Heart left ventricle (tissue), 16 donors: ENCODE results near the gene ZNF598. TPM values are rescaled to one million over a fixed set of nuclear protein-coding genes. Genes with fewer than 3 reads are reported as not detected.

Source experiments
- ATAC-seq, 4 donors: fragments of 200-7000 bp; cut with Tn5 transposase; one replicate each; pipeline ENCODE4 v1.9.1; 2020 to 2022; ENCODE audit warnings: moderate library complexity in 4 of 4, mild to moderate bottlenecking in 3 of 4, moderate number of reproducible peaks in 1 of 4
- DNase-seq, 5 donors: peaks; one replicate each; pipeline ENCODE4 v3.0.0-alpha.2; 2020
- H3K27ac ChIP-seq, 12 donors: fragments of 200-600 bp; sonication (generic) in 4 of 12; one replicate each; pipeline versions ENCODE4 v1.5.0 to v1.8.0; 2016 to 2022; ENCODE audit warnings: mild to moderate bottlenecking in 2 of 12
- H3K27me3 ChIP-seq, 9 donors: fragments of 200-600 bp; sonication (generic) in 2 of 9; one replicate each; pipeline versions ENCODE4 v1.5.1 to v1.8.0; 2016 to 2022; ENCODE audit warnings: mild to moderate bottlenecking in 3 of 9
- H3K36me3 ChIP-seq, 9 donors: fragments of 200-600 bp; sonication (generic) in 2 of 9; one replicate each; pipeline versions ENCODE4 v1.5.0 to v1.8.0; 2018 to 2022; ENCODE audit warnings: mild to moderate bottlenecking in 2 of 9
- H3K4me1 ChIP-seq, 12 donors: fragments of 200-600 bp; sonication (generic) in 4 of 12; one replicate each; pipeline versions ENCODE4 v1.5.0 to v1.8.0; 2016 to 2022; ENCODE audit warnings: mild to moderate bottlenecking in 3 of 12
- H3K4me3 ChIP-seq, 12 donors: fragments of 200-600 bp; sonication (generic) in 4 of 12; one replicate each; pipeline versions ENCODE4 v1.5.0 to v1.8.0; 2017 to 2022; ENCODE audit warnings: mild to moderate bottlenecking in 9 of 12, moderate library complexity in 4 of 12
- H3K9me3 ChIP-seq, 12 donors: fragments of 200-600 bp; sonication (generic) in 4 of 12; one replicate each; pipeline versions ENCODE4 v1.5.0 to v1.8.0; 2016 to 2022; ENCODE audit warnings: mild to moderate bottlenecking in 1 of 12
- POLR2A ChIP-seq, 2 donors: fragments of 450-650 bp; IDR thresholded peaks; one replicate each; pipeline ENCODE4 v1.6.1; 2017; ENCODE audit warnings: antibody characterized with exemption in 2 of 2, mild to moderate bottlenecking in 2 of 2, moderate library complexity in 2 of 2
- WGBS, 4 donors: extraction: QIAGEN DNeasy Blood & Tissue Kit in 2 of 4; methylation state at CpG; one replicate each; pipeline versions ENCODE4 v1.1.5 to v1.1.7; 2013 to 2018; 5-methylcytosine and 5-hydroxymethylcytosine counted together
- intact Hi-C, 10 donors: fragments of 100-400 bp; cut with DNase I; formaldehyde crosslinking; loops; one replicate each; pipeline versions ENCODE4 v1.11.1 to v1.14.2; 2022
- polyA plus RNA-seq, 2 donors: library from polyadenylated mRNA; stranded (reverse); fragments of 200-250 nt; gene quantifications; one replicate each; pipeline ENCODE4 v1.2.3, GENCODE V29; 2013
- total RNA-seq, 9 donors: library from RNA; depleted of rRNA in 2 of 9; stranded (reverse); fragments of >200 nt in 2 of 9; fragmentation: NEBNext Ultra II Directional in 3 of 9; extraction: Animal tissue kit (Norgen Biotek cat#: 25700) in 3 of 9; gene quantifications; one replicate each; pipeline versions ENCODE4 v1.1.0 to v1.2.4, GENCODE V29; 2016 to 2023
- TF ChIP-seq, protein P1 (sequence below), 12 donors: fragments of 200-600 bp; sonication (generic) in 4 of 12; IDR thresholded peaks; one replicate each; pipeline versions ENCODE4 v1.5.0 to v1.8.0; 2018 to 2022; ENCODE audit warnings: antibody characterized with exemption in 12 of 12, mild to moderate bottlenecking in 5 of 12
- donor health status: ischemic (EF 13 %, LVEDD 7.1; RV severe dilation, severe dysfunction).
- donor health status: healthy with polysubstance abuse.
- donor health status: DM: no; HTN: yes; CAD: no.
- donor health status: DM: no; HTN: no; CAD: no.
- donor health status: ischemic (EF 25% LVEDD 6.9; RV normal size, moderate dysfunction).
- donor health status: ischemic (EF 25% LVEDD 5.7; RV mildly dilated, moderate dysfunction).
- donor health status: healthy.
- donor health status: DM: yes; HTN: yes; CAD: no.
- donor health status: ischemic (EF 35%, LVEDD 5.7; RV mildly dilated, moderate dysfunction).
- donor health status: nonischemic (EF 11% LVEDD 7.7; RV severe dilation, severe dysfunction).
- donor health status: DM: yes; HTN: yes; CAD: no.
- donor health status: PGD.
- donor health status: ischemic (EF 29% LVEDD 5.4; RV normal size, mild dysfunction).
- donor health status: nonischemic (EF 23%, LVEDD 6.1; RV moderate dilation, normal function).

The ZNF598 gene
- total and polyA plus RNA-seq, 11 donors: 9.4 to 47.4 (median 17.0) TPM

DNA sequence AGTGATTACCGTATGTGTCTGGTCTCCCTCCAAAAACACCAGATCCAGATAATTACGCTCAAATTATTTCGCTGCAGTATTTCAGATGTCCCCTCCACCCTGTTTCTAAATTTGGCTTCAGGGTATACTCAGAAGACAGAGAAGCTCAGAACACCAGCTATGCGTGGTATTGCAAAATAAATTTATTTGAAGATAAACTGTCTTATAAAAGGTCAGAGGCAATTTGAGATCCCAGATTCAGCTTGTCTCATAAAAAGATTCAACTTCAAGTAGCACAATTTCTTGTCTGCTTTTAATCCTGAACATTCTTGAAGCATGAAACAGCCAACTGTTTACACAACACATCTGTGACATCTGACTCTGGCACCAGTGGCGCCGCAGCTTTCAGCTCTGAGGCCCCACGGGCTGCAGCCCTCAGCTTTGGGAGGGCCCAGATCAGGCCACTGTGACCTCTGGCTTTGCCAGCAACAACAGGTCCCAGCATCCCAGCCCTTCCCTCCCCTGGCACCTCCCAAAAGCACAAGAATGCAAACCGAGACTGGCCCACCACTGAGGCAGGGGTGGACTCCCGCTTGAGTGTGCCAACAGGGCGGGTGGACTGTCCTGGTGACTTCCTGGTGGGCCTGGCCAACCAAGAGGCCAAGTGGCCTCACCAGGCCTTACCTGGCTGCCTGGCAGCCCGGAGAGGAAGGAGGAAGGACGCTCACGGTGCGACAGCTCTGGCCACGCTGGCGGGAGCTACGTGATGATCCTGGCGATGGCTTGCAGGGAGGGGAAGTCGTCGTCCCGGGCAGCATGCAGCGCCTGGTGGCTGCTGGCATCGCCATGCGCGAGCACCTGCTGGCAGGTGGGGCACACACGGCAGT is 11.9 kb downstream of the ZNF598 start:
- no peaks in the 10 kb centered on the region for H3K27me3 ChIP-seq
- H3K36me3 ChIP-seq: peaks cover 0 to 64% (median 61%) of the 10 kb centered on the region in 9 donors
- DNase-seq (no peak), ATAC-seq (no peak)
- TF ChIP-seq POLR2A (IDR thresholded peaks at IDR 0.05): no peak
- TF ChIP-seq, protein P1, sequence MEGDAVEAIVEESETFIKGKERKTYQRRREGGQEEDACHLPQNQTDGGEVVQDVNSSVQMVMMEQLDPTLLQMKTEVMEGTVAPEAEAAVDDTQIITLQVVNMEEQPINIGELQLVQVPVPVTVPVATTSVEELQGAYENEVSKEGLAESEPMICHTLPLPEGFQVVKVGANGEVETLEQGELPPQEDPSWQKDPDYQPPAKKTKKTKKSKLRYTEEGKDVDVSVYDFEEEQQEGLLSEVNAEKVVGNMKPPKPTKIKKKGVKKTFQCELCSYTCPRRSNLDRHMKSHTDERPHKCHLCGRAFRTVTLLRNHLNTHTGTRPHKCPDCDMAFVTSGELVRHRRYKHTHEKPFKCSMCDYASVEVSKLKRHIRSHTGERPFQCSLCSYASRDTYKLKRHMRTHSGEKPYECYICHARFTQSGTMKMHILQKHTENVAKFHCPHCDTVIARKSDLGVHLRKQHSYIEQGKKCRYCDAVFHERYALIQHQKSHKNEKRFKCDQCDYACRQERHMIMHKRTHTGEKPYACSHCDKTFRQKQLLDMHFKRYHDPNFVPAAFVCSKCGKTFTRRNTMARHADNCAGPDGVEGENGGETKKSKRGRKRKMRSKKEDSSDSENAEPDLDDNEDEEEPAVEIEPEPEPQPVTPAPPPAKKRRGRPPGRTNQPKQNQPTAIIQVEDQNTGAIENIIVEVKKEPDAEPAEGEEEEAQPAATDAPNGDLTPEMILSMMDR (IDR thresholded peaks at IDR 0.05): no peak
- intact Hi-C loops: loop anchor here in 1 of 10 donors (10.0 kb wide), 1 partner anchor 133 kb away; no protein-coding TSS in a partner anchor
- peak overlapping the region in 2 of 12 donors; percentile 17 to 43 for H3K27ac ChIP-seq
- WGBS, 4 donors: 89 to 91% (median 90%) methylated on average over 25 to 26 of the region's 26 CpGs
- peaks cover 0 to 11% (median 0%) of the 10 kb centered on the region in 12 donors for H3K4me1 ChIP-seq
- H3K4me3 ChIP-seq: no peak overlapping the region
- H3K9me3 ChIP-seq: no peaks in the 10 kb centered on the region

DNA sequence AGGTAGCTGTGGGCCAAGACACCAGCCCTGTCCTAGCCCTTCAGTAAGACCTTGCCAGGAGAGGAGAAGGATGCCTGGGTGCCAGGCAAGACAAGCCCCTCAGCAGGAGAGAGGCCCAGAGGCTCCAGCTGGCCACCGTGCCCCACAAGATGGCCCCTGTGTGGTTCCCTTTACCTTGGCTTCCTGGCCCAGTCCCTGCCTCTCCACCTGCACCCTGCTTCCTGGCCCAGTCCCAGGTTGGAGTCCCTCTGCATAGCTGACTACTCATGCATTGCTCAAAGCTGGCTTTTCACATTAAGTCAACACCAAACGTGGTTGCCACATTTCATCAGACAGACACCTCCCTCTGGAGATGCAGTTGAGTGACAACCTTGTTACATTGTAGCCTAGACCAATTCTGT is 15.9 kb downstream of the ZNF598 start:
- no peak for DNase-seq
- peaks cover 0 to 24% (median 21%) of the 10 kb centered on the region in 9 donors for H3K36me3 ChIP-seq
- no peaks in the 10 kb centered on the region for H3K9me3 ChIP-seq
- peaks cover 8 to 31% (median 26%) of the 10 kb centered on the region in 9 donors for H3K27me3 ChIP-seq
- intact Hi-C loops: loop anchor here in 1 of 10 donors (10.0 kb wide), 1 partner anchor 129 kb away; no protein-coding TSS in a partner anchor
- peaks cover 5 to 36% (median 18%) of the 10 kb centered on the region in 12 donors for H3K4me1 ChIP-seq
- no peak for ATAC-seq
- no peak for TF ChIP-seq POLR2A (IDR thresholded peaks at IDR 0.05)
- TF ChIP-seq, protein P1 (IDR thresholded peaks at IDR 0.05): no peak
- 54 to 79% (median 69%) methylated on average over 2 of the region's 2 CpGs for WGBS, 4 donors
- no peak overlapping the region for H3K27ac ChIP-seq
- no peak overlapping the region for H3K4me3 ChIP-seq

DNA sequence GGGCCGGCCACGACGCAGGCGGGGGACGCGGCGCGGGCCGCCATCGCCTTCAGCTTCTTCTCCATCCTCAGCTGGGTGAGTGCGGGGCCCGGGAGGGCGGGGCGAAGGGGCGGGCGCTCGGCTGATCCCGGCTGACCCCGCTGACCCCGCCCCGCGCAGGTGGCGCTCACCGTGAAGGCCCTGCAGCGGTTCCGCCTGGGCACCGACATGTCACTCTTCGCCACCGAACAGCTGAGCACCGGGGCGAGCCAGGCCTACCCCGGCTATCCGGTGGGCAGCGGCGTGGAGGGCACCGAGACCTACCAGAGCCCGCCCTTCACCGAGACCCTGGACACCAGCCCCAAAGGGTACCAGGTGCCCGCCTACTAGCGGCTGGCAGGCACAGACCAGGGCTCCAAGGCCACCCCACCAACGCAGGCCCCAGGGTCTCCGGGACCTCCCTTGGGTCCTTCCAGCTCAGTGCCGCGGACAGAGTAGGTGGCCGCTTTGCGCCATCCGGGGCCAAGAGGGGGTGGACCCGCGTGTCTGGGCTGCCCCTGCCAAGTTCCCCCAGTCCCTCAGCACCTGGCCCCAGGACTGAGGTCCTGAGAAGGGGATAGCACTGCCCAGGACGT is 16.8 kb downstream of the ZNF598 start:
- Histone ChIP-seq H3K36me3 (peaks cover 0 to 16% (median 11%) of the 10 kb centered on the region in 9 donors), H3K9me3 (no peaks in the 10 kb centered on the region), H3K27ac (no peak overlapping the region), H3K4me1 (peaks cover 5 to 36% (median 18%) of the 10 kb centered on the region in 12 donors), H3K27me3 (peaks cover 11 to 39% (median 30%) of the 10 kb centered on the region in 9 donors), H3K4me3 (peak overlapping the region in 7 of 12 donors; percentile 39 to 60 (median 57))
- intact Hi-C loops: loop anchor here in 1 of 10 donors (10.0 kb wide), 1 partner anchor 128 kb away; no protein-coding TSS in a partner anchor
- 44 to 64% (median 47%) methylated on average over 27 to 50 of the region's 50 CpGs for WGBS, 4 donors
- DNase-seq: peak in 1 of 5 donors; percentile 62
- TF ChIP-seq, protein P1 (IDR thresholded peaks at IDR 0.05): no peak
- TF ChIP-seq POLR2A (IDR thresholded peaks at IDR 0.05): no peak
- ATAC-seq: peak in 1 of 4 donors; percentile 1
